ENCODE results near the gene BAG5. TPM values are rescaled to one million over a fixed set of nuclear protein-coding genes. Genes with fewer than 3 reads are reported as not detected.

Gene BAG5
- total and polyA plus RNA-seq, 5 experiments from 2014 or later, result 39.0 to 48.5 (median 46.9) TPM

DNA sequence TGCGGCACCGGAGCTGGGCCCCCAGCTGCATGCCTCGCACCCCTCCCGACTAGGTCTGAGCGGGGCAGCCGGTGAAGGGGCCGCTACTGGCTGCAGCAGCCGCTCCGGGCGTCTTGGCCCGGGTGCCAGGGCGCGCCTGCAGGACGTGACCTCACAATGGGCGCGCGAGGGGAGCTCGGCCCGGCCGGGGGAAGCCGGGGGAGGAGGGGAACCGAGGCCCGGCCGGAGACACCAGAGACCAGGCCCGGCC lies 353 bp downstream of the BAG5 start:
- peaks cover 0 to 45% (median 6%) of the 10 kb centered on the region in 3 donors for H3K36me3 Mint-ChIP-seq
- no peaks in the 10 kb centered on the region for H3K9me3 Mint-ChIP-seq
- no peaks in the 10 kb centered on the region for H3K27me3 Mint-ChIP-seq
- peak; percentile 36 to 37 for ATAC-seq
- H3K27ac Mint-ChIP-seq, result peak overlapping the region; percentile 91 to 96 (median 94)
- peaks cover 22 to 77% (median 57%) of the 10 kb centered on the region in 4 donors for H3K4me1 Mint-ChIP-seq
- POLR2A ChIA-PET, result interaction anchor here (1.1 to 2.4 kb wide), 9 partner anchors 11 to 228 kb away, joined by 4 to 15 read pairs (median 8); partner anchors contain the start of genes EIF5, KLC1 and MARK3
- no peak for DNase-seq
- H3K4me3 Mint-ChIP-seq, result peak overlapping the region; percentile 87 to 97 (median 94)

DNA sequence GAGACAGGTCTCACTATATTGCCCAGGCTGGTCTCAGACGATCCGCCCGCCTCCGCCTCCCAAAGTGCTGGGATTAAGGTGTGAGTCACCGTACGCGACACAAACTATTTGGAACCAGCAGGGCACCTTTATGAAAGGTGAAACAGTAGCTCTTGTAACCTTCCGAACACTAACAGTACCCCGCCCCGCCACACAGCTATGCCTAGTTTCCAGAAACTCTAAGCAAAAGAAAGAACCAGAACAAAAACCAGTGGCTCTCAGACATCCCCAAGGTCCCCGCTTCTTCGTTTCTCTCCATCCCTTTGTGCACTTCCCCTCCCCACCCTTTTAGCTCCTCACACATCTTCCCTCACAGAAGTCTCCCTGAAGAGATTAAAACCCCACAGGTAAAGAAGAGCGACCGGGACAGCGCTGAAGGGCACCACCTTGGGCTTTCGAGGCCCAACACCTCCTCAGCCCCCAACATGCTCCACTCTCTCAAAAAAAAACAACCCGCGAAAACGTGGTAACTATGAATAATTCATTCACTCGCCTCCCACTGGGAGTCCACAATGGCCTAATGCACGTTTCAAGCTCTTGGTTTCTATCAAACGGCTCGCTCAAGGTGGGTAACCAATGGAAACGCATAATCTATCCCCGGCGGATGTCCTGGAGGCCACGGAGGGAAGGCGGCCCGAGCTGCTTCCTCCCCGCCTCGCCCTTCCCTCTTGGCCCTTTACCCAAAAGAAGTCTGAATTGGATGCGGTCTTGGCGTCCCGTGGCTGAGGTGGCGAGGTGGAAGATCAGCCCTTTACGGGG lies 877 bp downstream of the BAG5 start:
- Mint-ChIP-seq H3K27me3 (no peaks in the 10 kb centered on the region), H3K4me3 (peak overlapping the region; percentile 87 to 97 (median 94)), H3K4me1 (peaks cover 22 to 80% (median 61%) of the 10 kb centered on the region in 4 donors), H3K27ac (peak overlapping the region; percentile 91 to 96 (median 94)), H3K36me3 (peaks cover 0 to 46% (median 6%) of the 10 kb centered on the region in 3 donors), H3K9me3 (no peaks in the 10 kb centered on the region)
- ATAC-seq (peak; percentile 30 to 31), DNase-seq (peak in 2 of 10 donors; percentile 30 to 33)
- POLR2A ChIA-PET, result interaction anchor here (0.7 to 2.4 kb wide), 10 partner anchors 10 to 228 kb away, joined by 3 to 15 read pairs (median 8); partner anchors contain the start of genes EIF5, KLC1 and MARK3

- Mint-ChIP-seq H3K36me3 (peaks cover 0 to 45% (median 6%) of the 10 kb centered on the region in 3 donors), H3K4me1 (peaks cover 21 to 76% (median 62%) of the 10 kb centered on the region in 4 donors), H3K27me3 (no peaks in the 10 kb centered on the region), H3K27ac (peak overlapping the region; percentile 11 to 96 (median 92)), H3K9me3 (no peaks in the 10 kb centered on the region), H3K4me3 (peak overlapping the region; percentile 87 to 97 (median 94))
- DNase-seq, result no peak
- POLR2A ChIA-PET, result interaction anchor here (0.6 kb wide), 1 partner anchor 1547 kb away, joined by 7 read pairs; no protein-coding TSS in a partner anchor
- ATAC-seq, result no peak
These were observed 1.8 kb downstream of the BAG5 start for GRCh38 chr14:103560691-103561090.

DNA sequence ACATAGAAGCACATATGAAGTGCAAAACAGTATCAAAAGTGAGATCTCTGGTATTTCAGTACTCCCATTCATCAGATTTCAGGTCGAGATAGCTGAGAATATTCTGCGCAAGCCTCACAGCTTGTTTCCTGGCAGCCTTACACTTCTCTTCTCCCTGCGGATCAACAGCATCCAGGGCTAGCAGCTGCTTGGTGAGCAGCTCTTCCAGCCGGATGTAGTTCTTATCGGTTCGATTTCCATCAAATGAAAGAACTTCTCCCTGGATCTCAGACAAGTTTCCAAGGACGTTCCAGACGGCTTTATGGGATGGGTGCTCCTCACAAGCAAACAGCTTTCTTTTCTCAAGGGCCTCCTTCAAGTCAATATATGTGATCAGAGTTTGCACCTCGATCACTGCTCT lies 2.7 kb downstream of the BAG5 start:
- peaks cover 0 to 54% (median 6%) of the 10 kb centered on the region in 3 donors for H3K36me3 Mint-ChIP-seq
- H3K4me3 Mint-ChIP-seq, result peak overlapping the region in 5 of 10 donors; percentile 16 to 48 (median 27)
- ATAC-seq, result no peak
- no peaks in the 10 kb centered on the region for H3K9me3 Mint-ChIP-seq
- POLR2A ChIA-PET, result interaction anchor here (0.6 kb wide), 1 partner anchor 1548 kb away, joined by 7 read pairs; no protein-coding TSS in a partner anchor
- DNase-seq, result no peak
- peaks cover 24 to 71% (median 65%) of the 10 kb centered on the region in 4 donors for H3K4me1 Mint-ChIP-seq
- no peaks in the 10 kb centered on the region for H3K27me3 Mint-ChIP-seq
- H3K27ac Mint-ChIP-seq, result peak overlapping the region in 3 of 10 donors; percentile 3 to 32 (median 31)

DNA sequence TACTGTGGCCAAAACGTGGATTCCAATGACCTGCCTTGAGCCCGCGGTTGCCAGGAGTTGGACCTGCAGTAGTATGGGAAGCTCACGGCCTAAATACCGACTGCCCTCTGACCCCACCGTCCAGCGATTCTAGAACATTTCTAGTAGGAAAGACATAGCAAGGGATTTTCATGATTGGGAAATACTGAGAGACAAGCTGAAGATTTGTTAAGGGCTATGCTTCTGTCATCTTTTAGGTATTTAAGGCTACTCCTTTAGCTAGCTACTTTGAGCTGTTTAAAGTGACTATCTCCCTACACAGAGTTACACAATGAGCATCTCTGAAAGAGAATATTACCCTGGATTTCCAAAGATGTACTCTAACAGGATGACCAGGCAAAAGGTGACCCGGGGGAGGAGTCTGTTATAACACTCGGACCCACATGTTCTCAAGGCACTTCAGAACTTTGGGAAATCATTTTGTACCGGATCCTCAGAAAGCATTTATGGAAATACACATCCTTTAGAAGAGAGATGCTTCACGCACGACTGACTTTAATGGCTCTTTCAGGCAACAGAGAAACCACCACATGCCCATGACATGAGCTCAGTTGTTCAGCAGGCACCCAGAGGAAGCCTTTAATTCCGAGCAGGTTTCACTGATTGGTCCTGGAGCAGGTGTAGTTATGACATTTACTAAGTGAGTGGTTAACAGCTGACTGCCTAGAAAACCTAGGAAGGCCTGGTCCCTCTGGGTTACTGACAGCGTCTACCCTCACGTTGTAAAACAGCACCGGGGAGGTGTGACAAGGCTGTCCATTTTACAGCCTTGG lies 4.2 kb downstream of the BAG5 start:
- Mint-ChIP-seq H3K36me3 (peaks cover 0 to 57% (median 6%) of the 10 kb centered on the region in 3 donors), H3K27ac (peak overlapping the region in 8 of 10 donors; percentile 18 to 82 (median 36)), H3K4me3 (peak overlapping the region in 1 of 10 donors; percentile 26), H3K27me3 (no peaks in the 10 kb centered on the region), H3K4me1 (peaks cover 23 to 61% (median 59%) of the 10 kb centered on the region in 4 donors), H3K9me3 (no peaks in the 10 kb centered on the region)
- ATAC-seq, result no peak
- DNase-seq, result no peak
- POLR2A ChIA-PET, result interaction anchor here (1.0 kb wide), 1 partner anchor 361 kb away, joined by 3 read pairs; no protein-coding TSS in a partner anchor

DNA sequence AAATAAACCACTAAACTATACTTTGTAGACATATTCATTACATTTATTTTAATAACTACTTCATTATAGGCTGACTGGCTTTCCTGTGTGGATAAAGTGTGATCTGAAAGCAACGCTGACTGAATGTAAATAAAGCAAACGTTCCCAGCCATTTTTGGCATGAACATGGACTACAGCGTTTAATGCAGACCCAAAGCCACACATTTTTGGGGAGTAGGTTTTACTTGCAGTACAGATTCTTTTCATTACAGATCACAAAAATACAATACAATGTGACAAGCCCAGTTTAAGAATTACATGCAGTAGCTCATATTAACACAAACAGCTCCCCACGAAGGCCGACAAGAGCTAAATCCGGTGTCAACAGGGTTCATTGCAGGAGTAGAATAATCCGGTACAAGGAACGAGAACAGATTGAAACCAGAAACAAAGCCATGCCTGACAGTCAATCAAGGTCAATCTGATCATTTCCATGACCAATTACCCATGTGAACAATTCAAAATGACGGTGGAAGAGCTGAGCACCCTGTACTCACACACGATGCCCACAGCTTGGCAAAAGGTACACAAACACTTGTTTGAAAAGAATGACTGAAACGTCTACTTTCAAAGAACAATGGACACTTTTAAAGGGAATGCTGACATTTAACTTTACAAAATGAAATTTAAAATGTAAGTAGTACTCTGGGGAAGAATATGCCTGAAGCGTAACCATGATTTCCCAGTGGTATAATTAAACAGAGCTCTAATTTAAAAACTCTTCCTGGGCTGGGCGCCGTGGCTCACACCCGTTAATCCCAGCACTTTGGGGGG lies 5.3 kb downstream of the BAG5 start:
- Mint-ChIP-seq H3K4me3 (no peak overlapping the region), H3K9me3 (no peaks in the 10 kb centered on the region), H3K27me3 (no peaks in the 10 kb centered on the region), H3K4me1 (peaks cover 23 to 68% (median 57%) of the 10 kb centered on the region in 4 donors), H3K36me3 (peaks cover 0 to 59% (median 6%) of the 10 kb centered on the region in 3 donors), H3K27ac (peak overlapping the region in 3 of 10 donors; percentile 20 to 44 (median 31))
- DNase-seq (no peak), ATAC-seq (no peak)
- POLR2A ChIA-PET, result interaction anchor here (1.0 kb wide), 1 partner anchor 362 kb away, joined by 3 read pairs; no protein-coding TSS in a partner anchor

GRCh38 chr14:103555559-103556337 lies 6.7 kb downstream of the BAG5 start:
- peaks cover 18 to 61% (median 47%) of the 10 kb centered on the region in 4 donors for H3K4me1 Mint-ChIP-seq
- DNase-seq, result no peak
- peak overlapping the region in 5 of 10 donors; percentile 15 to 76 (median 68) for H3K27ac Mint-ChIP-seq
- H3K36me3 Mint-ChIP-seq, result peaks cover 0 to 56% (median 6%) of the 10 kb centered on the region in 3 donors
- H3K27me3 Mint-ChIP-seq, result no peaks in the 10 kb centered on the region
- POLR2A ChIA-PET, result no interaction called here
- no peaks in the 10 kb centered on the region for H3K9me3 Mint-ChIP-seq
- H3K4me3 Mint-ChIP-seq, result peak overlapping the region in 2 of 10 donors; percentile 14 to 34
- no peak for ATAC-seq

GRCh38 chr14:103552846-103553210 lies 9.6 kb downstream of the BAG5 start:
- no peaks in the 10 kb centered on the region for H3K9me3 Mint-ChIP-seq
- DNase-seq (no peak), ATAC-seq (no peak)
- H3K27me3 Mint-ChIP-seq, result no peaks in the 10 kb centered on the region
- peaks cover 11 to 44% (median 20%) of the 10 kb centered on the region in 4 donors for H3K4me1 Mint-ChIP-seq
- H3K27ac Mint-ChIP-seq, result peak overlapping the region in 1 of 10 donors; percentile 26
- no peak overlapping the region for H3K4me3 Mint-ChIP-seq
- H3K36me3 Mint-ChIP-seq, result peaks cover 0 to 29% (median 0%) of the 10 kb centered on the region in 3 donors
- POLR2A ChIA-PET, result interaction anchor here (0.6 kb wide), 1 partner anchor 1438 kb away, joined by 4 read pairs; no protein-coding TSS in a partner anchor

GRCh38 chr14:103552011-103552845 lies 10.2 kb downstream of the BAG5 start:
- no peak for ATAC-seq
- Mint-ChIP-seq H3K4me3 (no peak overlapping the region), H3K36me3 (peaks cover 0 to 23% (median 0%) of the 10 kb centered on the region in 3 donors), H3K27ac (peak overlapping the region in 3 of 10 donors; percentile 26 to 80 (median 56)), H3K9me3 (no peaks in the 10 kb centered on the region), H3K27me3 (no peaks in the 10 kb centered on the region), H3K4me1 (peaks cover 11 to 40% (median 14%) of the 10 kb centered on the region in 4 donors)
- DNase-seq, result no peak
- POLR2A ChIA-PET, result interaction anchor here (0.6 to 1.4 kb wide), 2 partner anchors 10 to 1438 kb away, joined by 4 to 8 read pairs; partner anchors contain the start of genes BAG5 and COA8

DNA sequence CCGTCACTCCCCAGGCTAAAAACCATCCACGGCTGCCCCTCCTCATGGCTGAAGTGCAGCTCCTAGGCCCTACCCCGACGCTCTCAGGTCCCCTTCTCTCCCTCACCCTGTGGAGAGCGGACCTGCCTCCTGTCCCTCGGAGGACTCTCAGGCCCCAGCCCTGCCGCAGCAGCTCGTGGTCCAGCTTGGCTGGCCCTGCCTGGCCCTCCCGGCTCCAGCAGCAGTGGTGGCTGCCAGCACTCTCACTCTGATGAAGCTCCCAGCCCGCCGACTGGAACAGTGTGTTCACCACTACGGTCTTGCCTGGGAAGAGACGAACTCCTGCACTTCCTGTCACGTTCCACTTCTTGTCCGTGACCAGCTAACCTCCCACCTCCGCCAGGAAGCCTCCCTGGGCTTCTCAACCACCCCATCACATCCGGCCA lies 11.1 kb downstream of the BAG5 start:
- DNase-seq (no peak), ATAC-seq (no peak)
- no peaks in the 10 kb centered on the region for H3K9me3 Mint-ChIP-seq
- no peaks in the 10 kb centered on the region for H3K27me3 Mint-ChIP-seq
- peaks cover 6 to 32% (median 12%) of the 10 kb centered on the region in 4 donors for H3K4me1 Mint-ChIP-seq
- POLR2A ChIA-PET, result interaction anchor here (0.5 to 1.4 kb wide), 2 partner anchors 11 to 139 kb away, joined by 3 to 8 read pairs; partner anchors contain the start of genes BAG5 and COA8
- H3K36me3 Mint-ChIP-seq, result peaks cover 0 to 17% (median 0%) of the 10 kb centered on the region in 3 donors
- H3K4me3 Mint-ChIP-seq, result no peak overlapping the region
- peak overlapping the region in 1 of 10 donors; percentile 56 for H3K27ac Mint-ChIP-seq

Data from naive thymus-derived CD8-positive, alpha-beta T cell (primary cell).